GM23338 (cell line): ENCODE measurements around the gene PROKR2. TPM values are rescaled to one million over a fixed set of nuclear protein-coding genes. Genes with fewer than 3 reads are reported as not detected.

Experiments used
- ATAC-seq: fragments of 200-7000 bp; cut with Tn5 transposase; 3 replicates; pipeline ENCODE4 v1.9.1; 2020
- DNase-seq: peaks from one replicate; pipeline ENCODE4 v3.0.0-alpha.2; 2015; ENCODE audit warnings: low spot score
- H2AFZ ChIP-seq: fragments of 200-600 bp; sonication (generic); 2 replicates; pipeline ENCODE4 v1.8.0; 2016; ENCODE audit warnings: antibody characterized with exemption, mild to moderate bottlenecking, moderate library complexity
- H3F3A ChIP-seq: fragments of 200-600 bp; sonication (generic); replicated peaks from 2 replicates; pipeline ENCODE4 v1.8.0; 2017; ENCODE audit warnings: antibody characterized with exemption, mixed run types, low read depth
- H3K27ac ChIP-seq: fragments of 200-600 bp; sonication (generic); 2 replicates; pipeline ENCODE4 v1.6.1; 2016; ENCODE audit warnings: low read depth
- H3K27me3 ChIP-seq: fragments of 200-600 bp; sonication (generic); 2 replicates; pipeline ENCODE4 v1.8.0; 2016; ENCODE audit warnings: mild to moderate bottlenecking, mixed run types, moderate library complexity; ENCODE audit not compliant: insufficient read depth
- H3K36me3 ChIP-seq: fragments of 200-600 bp; sonication (generic); 2 replicates; pipeline ENCODE4 v1.8.0; 2016; ENCODE audit warnings: mild to moderate bottlenecking; ENCODE audit not compliant: insufficient read depth
- H3K4me1 ChIP-seq: fragments of 200-600 bp; sonication (generic); 2 replicates; pipeline ENCODE4 v1.8.0; 2016; ENCODE audit warnings: mild to moderate bottlenecking, moderate library complexity; ENCODE audit not compliant: insufficient read depth
- H3K4me2 ChIP-seq: fragments of 200-600 bp; sonication (generic); 2 replicates; pipeline ENCODE4 v1.7.1; 2017; ENCODE audit warnings: mixed run types
- H3K4me3 ChIP-seq: fragments of 200-600 bp; sonication (generic); 2 replicates; pipeline ENCODE4 v1.6.1; 2016; ENCODE audit warnings: mixed run types
- H3K79me2 ChIP-seq: fragments of 200-600 bp; sonication (generic); replicated peaks from 2 replicates; pipeline ENCODE4 v1.8.0; 2017; ENCODE audit warnings: mild to moderate bottlenecking; ENCODE audit not compliant: insufficient read depth
- H3K9me2 ChIP-seq: fragments of 200-600 bp; sonication (generic); 2 replicates; pipeline ENCODE4 v1.8.0; 2017; ENCODE audit not compliant: insufficient read depth
- H4K20me1 ChIP-seq: fragments of 200-600 bp; sonication (generic); replicated peaks from 2 replicates; pipeline ENCODE4 v1.8.0; 2017; ENCODE audit warnings: mild to moderate bottlenecking; ENCODE audit not compliant: insufficient read depth
- H3K27ac Mint-ChIP-seq: 2 replicates; pipeline ENCODE4 v1.8.0; 2020; ENCODE audit warnings: inconsistent platforms, mild to moderate bottlenecking, moderate library complexity, mixed read lengths
- H3K27me3 Mint-ChIP-seq: 3 replicates; pipeline ENCODE4 v1.8.0; 2022; ENCODE audit warnings: low read depth, mild to moderate bottlenecking, moderate library complexity, mixed read lengths, inconsistent platforms; ENCODE audit not compliant: insufficient read depth, poor library complexity
- H3K36me3 Mint-ChIP-seq: 3 replicates; pipeline ENCODE4 v1.8.0; 2021; ENCODE audit warnings: low read depth, mild to moderate bottlenecking, inconsistent platforms, moderate library complexity, mixed read lengths
- H3K4me1 Mint-ChIP-seq: 3 replicates; pipeline ENCODE4 v1.8.0; 2020; ENCODE audit warnings: mild to moderate bottlenecking, inconsistent platforms, mixed read lengths
- H3K4me3 Mint-ChIP-seq: 3 replicates; pipeline ENCODE4 v1.8.0; 2021; ENCODE audit warnings: moderate library complexity, mild to moderate bottlenecking, inconsistent platforms, mixed read lengths
- H3K9me3 Mint-ChIP-seq: 3 replicates; pipeline ENCODE4 v1.8.0; 2020; ENCODE audit warnings: moderate library complexity, mild to moderate bottlenecking, inconsistent platforms, mixed read lengths
- CTCF ChIP-seq, 2 experiments: fragments of 200-600 bp in 1 of 2; sonication (generic) in 1 of 2; conservative IDR thresholded peaks; 2 replicates each; pipeline versions ENCODE4 v1.5.1 to v1.6.1; 2016 to 2017; ENCODE audit warnings: antibody characterized with exemption in 2 of 2, low read depth in 2 of 2, mild to moderate bottlenecking in 2 of 2, moderate library complexity in 1 of 2
- ETS1 ChIP-seq: IDR thresholded peaks from 2 replicates; pipeline ENCODE4 v1.6.1; 2016; ENCODE audit warnings: antibody characterized with exemption
- EZH2 ChIP-seq: fragments of 200-600 bp; sonication (generic); IDR thresholded peaks from one replicate; pipeline ENCODE4 v1.8.0; 2017; ENCODE audit warnings: antibody characterized with exemption, mild to moderate bottlenecking, low read depth; ENCODE audit not compliant: unreplicated experiment
- JUNB ChIP-seq: IDR thresholded peaks from one replicate; pipeline ENCODE4 v1.6.1; 2016; ENCODE audit warnings: antibody characterized with exemption; ENCODE audit not compliant: unreplicated experiment
- REST ChIP-seq: IDR thresholded peaks from one replicate; pipeline ENCODE4 v1.6.1; 2018; ENCODE audit warnings: antibody characterized with exemption; ENCODE audit not compliant: unreplicated experiment
- STAT1 ChIP-seq: IDR thresholded peaks from one replicate; pipeline ENCODE4 v1.6.1; 2016; ENCODE audit warnings: antibody characterized with exemption; ENCODE audit not compliant: unreplicated experiment
- ZNF114 ChIP-seq: fragments of 250-450 bp; sonication (Bioruptor Pico); IDR thresholded peaks from 2 replicates; pipeline ENCODE4 v1.5.0; 2020; ENCODE audit warnings: mild to moderate bottlenecking, moderate library complexity
- ZNF331 ChIP-seq: fragments of 250-450 bp; sonication (Bioruptor Pico); IDR thresholded peaks from 2 replicates; pipeline ENCODE4 v1.5.0; 2020; ENCODE audit warnings: low read depth, mild to moderate bottlenecking, moderate library complexity
- long read RNA-seq: library from polyadenylated mRNA; unstranded; transcript quantifications from one replicate; pipeline ENCODE4 v2.0.0, GENCODE V29; 2020; ENCODE audit not compliant: unreplicated experiment
- polyA plus RNA-seq: library from polyadenylated mRNA; unstranded; fragments of >200 nt; fragmentation: Nextera tagmentation; extraction: Ambion mirVana; gene quantifications from 2 replicates; pipeline ENCODE4 v1.2.1, GENCODE V29; 2016
- total RNA-seq: library from RNA; depleted of rRNA; stranded (reverse); fragments of >200 nt; shearing (Covaris generic); gene quantifications from 2 replicates; pipeline ENCODE4 v1.2.3, GENCODE V29; 2014; rRNA removed

Gene PROKR2
- total RNA-seq (2.1 and 5.9 TPM in 2 replicates), polyA plus RNA-seq (1.8 and 1.9 TPM in 2 replicates)
- long read RNA-seq: 0 reads

- Mint-ChIP-seq H3K36me3 (peaks cover 9% of the 10 kb centered on the region; the same call in 2 of the 3 replicates), H3K4me3 (peak within 1 kb of the TSS; percentile 89), H3K9me3 (peaks cover 3% of the 10 kb centered on the region), H3K27ac (no peak within 1 kb of the TSS), H3K27me3 (peaks cover 42% of the 10 kb centered on the region), H3K4me1 (peaks cover 10% of the 10 kb centered on the region)
- Histone ChIP-seq H3K9me2 (peaks cover 8% of the 10 kb centered on the region; the same call in 1 of the 2 replicates), H3K79me2 (no peaks in the 10 kb centered on the region), H3K27ac (no peak within 1 kb of the TSS), H3K36me3 (no peaks in the 10 kb centered on the region), H3K4me2 (peak within 1 kb of the TSS; percentile 93), H2AFZ (peak within 1 kb of the TSS; percentile 99), H3F3A (no peaks in the 10 kb centered on the region), H3K4me3 (peak within 1 kb of the TSS; percentile 92), H3K27me3 (peaks cover 43% of the 10 kb centered on the region), H3K4me1 (no peaks in the 10 kb centered on the region; the same call in 1 of the 2 replicates), H4K20me1 (no peaks in the 10 kb centered on the region)
- TF ChIP-seq EZH2 (no peak), CTCF (conservative IDR thresholded peaks at IDR 0.05; ENCODE audit: low read depth in 2 of 2) (peak; percentile 47 to 55)
- DNase-seq: peak; percentile 86
- peak; percentile 80 for ATAC-seq
Measured at GRCh38 chr20:5316188-5317158, at the start of gene PROKR2. Gene PROKR2, minus strand, starts transcription at chr20:5316954. Its CDS starts 2,585 bp downstream, at chr20:5314369.

- Histone ChIP-seq H3K9me2 (no peaks in the 10 kb centered on the region), H3K4me1 (0 out of 2 replicates have a peak, but pooled peaks cover 5% of the 10 kb centered on the region), H3K27ac (no peak overlapping the region), H3K4me2 (no peak overlapping the region), H3K27me3 (no peaks in the 10 kb centered on the region), H3F3A (no peaks in the 10 kb centered on the region), H3K4me3 (no peak overlapping the region), H3K36me3 (no peaks in the 10 kb centered on the region), H4K20me1 (no peaks in the 10 kb centered on the region), H3K79me2 (no peaks in the 10 kb centered on the region), H2AFZ (no peak overlapping the region)
- ATAC-seq (no peak), DNase-seq (no peak)
- Mint-ChIP-seq H3K27ac (peak overlapping the region; percentile 87), H3K4me1 (peaks cover 18% of the 10 kb centered on the region), H3K9me3 (peaks cover 35% of the 10 kb centered on the region), H3K27me3 (no peaks in the 10 kb centered on the region), H3K4me3 (no peak overlapping the region), H3K36me3 (peaks cover 16% of the 10 kb centered on the region; the same call in 2 of the 3 replicates)
- TF ChIP-seq ZNF331 (CRISPR knock-in tag) (no peak), ETS1 (no peak), STAT1 (no peak), REST (no peak), ZNF114 (CRISPR knock-in tag) (no peak), CTCF (conservative IDR thresholded peaks at IDR 0.05; ENCODE audit: low read depth in 2 of 2) (no peak), JUNB (no peak), EZH2 (no peak)
Measured at GRCh38 chr20:5364997-5365597, 48.3 kb upstream of the PROKR2 start.
